GM19351 (cell line): ENCODE measurements around the gene GPR157.
A peak's percentile ranks its signal among the peaks of the same experiment; 100 is the strongest.
"Not testable (repeated sequence)": the region's sequence is repeated elsewhere in the genome, so short reads cannot be mapped to it uniquely, and the experiment has no call there.

Experiments
- ATAC-seq: cut with Tn5 transposase; IDR thresholded peaks from one replicate; pipeline ENCODE4 v1.9.1; 2021; ENCODE audit warnings: mild to moderate bottlenecking, moderate library complexity; ENCODE audit not compliant: unreplicated experiment

Gene GPR157

DNA sequence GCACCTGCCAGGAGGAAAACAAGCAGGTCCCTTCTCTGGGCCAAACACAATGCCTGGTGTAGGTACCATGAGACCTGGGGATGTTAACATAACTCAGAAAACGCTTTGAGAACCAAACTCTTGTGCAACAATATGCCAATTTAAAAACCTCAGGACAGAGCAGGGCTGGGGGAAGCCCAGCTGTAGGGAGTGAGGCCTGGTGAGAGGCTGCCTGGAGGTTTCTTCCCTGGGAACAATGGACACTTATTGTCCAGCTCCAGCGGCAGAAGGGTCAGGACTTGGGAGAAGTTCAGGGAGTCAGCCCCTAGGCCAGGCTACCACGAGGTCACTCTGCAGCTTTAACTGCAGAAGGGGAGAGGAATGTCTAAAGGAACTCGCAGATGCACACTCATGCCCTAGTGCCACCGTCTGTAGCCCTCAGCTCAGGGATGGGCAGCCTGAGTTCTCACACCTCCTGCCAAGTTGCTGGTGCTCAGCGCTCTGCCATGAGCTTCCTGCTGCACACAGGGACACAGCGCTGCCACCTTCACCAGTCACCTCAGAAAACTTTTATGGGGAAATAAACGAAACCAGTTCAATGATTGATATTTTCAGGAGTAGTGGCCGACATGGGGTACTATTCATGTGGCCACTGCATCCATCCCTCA lies 8.5 kb downstream of the GPR157 start:
- ATAC-seq, result no peak

DNA sequence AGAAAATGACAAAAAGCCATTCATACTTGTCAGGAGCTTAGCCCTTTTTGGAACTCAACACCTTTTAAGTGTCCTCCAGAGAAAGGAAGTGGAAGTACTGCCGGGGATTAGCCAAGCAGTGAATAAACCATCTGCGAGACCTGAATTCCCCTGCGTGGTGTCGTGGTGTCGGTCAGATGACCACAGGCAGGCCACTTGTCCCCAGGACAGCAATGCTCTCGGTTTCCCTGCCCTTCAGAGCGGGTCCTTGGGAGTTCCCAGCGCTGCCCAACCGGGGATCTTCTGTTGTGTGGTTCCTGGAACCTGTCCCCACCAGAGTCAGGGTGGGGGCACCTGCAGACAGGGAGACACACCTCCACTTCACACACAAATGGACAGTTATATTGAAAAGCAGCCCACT lies 9.2 kb downstream of the GPR157 start:
- no peak for ATAC-seq

- no peak for ATAC-seq
Measured at GRCh38 chr1:9118186-9118585, 10.7 kb downstream of the GPR157 start.

DNA sequence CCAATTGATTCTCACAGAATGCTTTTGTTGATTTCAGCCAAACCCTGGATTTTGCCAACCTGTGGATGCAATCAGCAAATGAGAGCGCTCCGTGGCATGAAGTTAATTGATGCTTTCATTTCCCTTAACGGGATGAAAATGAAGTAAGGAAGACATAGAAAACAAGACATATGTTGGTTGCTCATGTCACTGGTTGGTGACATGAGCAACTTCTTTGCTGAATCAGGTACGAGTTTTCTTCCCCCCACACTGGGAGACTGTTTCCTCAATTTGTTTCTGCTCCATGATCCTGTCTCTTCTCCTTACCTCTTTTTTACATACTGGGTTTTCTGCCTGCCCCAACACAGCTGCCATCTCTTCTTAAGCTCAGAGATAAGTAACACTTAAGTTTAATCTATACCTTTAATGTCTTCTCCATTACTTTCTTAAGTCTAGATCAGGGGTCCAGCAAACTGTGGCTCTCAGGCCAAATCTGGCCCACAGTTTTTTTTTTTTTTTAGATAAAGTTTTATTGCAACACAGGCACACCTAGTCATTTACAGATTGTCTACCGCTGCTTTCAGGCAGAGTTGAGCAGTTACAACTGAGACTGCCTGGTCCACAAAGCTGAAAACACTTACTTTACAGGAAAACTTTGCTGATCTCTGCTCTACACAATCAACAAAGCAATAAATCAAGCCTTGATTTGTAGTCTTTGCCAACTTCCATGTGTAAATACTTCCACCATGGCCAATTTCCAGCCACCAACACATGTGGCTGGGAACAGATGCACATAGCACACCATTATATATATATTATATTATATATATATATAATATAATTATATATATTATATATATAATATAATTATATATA lies 13.3 kb downstream of the GPR157 start:
- no peak for ATAC-seq

DNA sequence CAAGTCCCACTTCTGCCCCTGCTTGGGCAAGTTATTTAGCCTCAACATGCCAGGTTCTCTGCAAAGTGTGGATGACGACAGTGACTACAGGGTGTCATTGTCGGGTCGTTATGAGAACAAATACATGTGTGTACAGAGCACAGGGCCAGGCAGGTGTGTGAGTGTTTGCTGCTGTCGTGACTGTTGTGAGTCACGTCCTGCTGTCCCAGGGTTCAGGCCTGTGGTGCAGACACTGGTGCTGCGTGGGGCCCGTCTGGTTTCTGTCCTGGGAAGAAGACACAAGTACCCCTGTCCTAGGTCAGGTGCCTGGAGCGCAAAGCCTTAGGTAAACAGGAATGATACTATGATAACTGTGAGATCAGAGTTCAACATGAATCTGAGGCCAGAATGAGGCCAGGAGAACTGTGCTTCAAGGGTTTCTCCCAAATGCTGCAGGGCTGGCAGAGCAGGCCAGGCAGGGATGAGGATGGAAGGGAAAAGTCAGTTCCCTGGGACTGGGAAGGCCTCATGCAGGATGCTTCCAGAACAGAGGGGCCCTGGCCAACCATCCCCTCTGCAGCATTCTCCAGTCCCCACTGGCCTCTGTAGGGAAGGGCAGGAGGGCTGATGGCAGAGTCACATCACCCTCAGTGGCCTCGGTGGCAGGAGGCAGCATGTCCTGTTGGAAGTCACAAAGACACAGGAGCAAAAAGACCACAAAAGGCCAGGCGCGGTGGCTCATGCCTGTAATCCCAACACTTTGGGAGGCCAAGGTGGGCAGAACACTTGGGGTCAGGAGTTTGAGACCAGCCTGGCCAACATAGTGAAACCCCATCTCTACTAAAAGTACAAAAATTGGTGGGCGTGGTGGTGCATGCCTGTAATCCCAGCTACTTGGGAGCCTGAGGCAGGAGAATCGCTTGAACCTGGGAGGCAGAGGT lies 15.7 kb downstream of the GPR157 start:
- ATAC-seq, result no peak

- ATAC-seq, result no peak
Measured at GRCh38 chr1:9111957-9112356, 16.9 kb downstream of the GPR157 start.

- ATAC-seq, result no peak
Measured at GRCh38 chr1:9111357-9111691, 17.6 kb downstream of the GPR157 start.

- no peak for ATAC-seq
Measured at GRCh38 chr1:9110669-9111356, 18.1 kb downstream of the GPR157 start.

DNA sequence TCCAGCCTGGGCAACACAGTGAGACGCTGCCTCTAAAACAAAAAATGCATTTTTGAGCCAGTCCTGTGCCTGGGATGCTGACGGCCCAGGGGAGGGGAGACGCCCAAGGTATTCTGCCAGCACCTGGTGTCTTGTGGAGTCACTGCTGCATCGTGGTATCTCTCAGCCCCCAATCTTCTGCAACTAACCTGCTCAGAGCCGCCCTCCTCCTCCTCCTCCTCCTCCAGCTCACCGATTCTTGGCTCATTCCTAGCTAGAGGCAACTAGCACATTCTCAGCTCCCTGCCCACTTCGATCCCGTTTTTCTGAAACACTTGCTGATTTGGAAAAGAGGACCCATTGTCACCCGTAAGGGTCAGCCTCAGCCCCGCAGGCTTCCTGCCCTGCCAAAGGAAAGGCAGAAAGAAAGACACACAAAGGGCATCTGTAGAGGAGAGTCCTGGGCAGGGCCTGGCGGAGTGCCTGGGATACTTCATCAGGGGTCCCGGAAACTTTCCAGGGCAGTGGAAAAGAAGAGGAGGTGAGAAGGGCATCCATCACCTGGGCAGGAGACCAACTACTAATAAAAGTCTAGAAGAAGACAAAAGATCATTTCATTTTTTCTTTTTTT lies 20.7 kb downstream of the GPR157 start:
- no peak for ATAC-seq

- no peak for ATAC-seq
Measured at GRCh38 chr1:9107136-9107535, 21.8 kb downstream of the GPR157 start.

DNA sequence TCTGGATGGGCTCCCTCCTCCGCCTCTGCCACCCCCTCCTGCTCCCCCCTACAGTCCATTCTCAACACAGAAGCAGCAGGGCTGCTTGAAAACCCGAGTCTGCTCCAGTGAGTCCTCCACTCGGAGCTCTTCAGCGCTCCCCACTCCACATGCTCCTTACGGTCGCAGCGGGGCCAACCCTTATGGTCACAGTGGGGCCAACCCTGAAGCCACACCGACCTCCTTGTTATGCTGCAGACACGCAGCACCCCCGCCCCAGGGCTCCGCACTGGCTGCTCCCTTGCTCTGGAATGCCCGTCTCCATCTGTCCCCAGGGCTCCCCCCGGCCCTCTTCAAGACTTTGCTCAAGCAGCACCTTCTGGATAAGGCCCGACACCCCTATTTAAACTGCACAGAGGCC lies 22.6 kb downstream of the GPR157 start:
- no peak for ATAC-seq

- no peak for ATAC-seq
Measured at GRCh38 chr1:9105336-9105867, 23.5 kb downstream of the GPR157 start.

DNA sequence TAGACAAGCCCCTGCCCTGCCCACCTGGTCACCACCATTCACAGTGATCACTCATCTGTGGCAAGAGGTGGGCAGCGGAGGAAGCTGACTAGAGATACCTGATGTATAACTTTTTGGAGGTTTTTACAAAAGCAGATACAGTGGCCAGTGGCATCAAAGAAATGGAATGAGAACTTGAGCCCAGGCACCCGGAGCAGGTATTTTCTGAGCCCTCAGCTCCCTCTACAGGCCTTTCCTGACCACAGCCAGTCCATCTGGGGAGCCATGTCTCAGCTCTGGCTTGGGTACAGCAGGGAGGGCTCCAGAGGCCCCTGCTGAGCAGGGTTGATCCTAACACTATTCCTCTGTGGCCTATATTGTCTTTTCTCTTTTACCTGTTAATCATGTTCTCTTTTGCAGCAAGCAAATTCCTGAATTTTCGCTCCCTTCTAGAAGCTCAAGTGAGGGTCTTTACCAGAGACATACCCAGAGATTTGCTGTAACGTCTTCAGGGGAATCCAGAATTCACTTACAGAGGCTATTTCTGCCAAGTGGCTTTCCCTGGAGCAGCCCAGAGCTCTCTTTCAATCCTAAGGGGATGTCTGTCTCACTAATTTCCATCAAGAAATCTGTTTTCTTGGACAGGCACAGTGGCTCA lies 27.3 kb downstream of the GPR157 start:
- ATAC-seq, result peak; percentile 42

DNA sequence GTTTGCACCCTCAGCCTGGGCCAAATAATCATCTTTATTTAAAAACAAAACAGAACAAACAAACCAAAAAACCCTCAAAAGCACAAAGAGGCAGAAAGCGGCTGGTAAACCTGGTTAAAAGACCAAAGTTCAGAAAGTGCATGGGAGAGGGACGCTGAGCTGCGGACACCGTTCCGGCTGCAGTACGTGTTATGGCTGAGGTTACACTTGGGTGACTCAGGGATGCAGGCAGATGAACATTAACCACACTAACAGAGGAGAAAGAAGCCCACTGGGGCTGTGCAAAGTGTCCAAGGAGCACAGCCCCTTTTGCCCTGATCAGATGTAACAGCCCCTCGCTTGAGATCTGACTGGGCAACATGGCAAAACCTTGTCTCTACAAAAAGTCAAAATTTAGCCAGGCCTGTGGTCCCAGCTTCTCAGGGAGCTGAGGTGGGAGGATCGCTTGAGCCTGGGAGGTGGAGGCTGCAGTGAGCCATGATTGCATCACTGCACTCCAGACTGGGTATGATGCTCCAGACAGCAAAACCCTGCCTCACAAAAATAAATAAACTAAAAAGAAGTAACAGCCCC lies 28.3 kb downstream of the GPR157 start:
- ATAC-seq, result no peak

DNA sequence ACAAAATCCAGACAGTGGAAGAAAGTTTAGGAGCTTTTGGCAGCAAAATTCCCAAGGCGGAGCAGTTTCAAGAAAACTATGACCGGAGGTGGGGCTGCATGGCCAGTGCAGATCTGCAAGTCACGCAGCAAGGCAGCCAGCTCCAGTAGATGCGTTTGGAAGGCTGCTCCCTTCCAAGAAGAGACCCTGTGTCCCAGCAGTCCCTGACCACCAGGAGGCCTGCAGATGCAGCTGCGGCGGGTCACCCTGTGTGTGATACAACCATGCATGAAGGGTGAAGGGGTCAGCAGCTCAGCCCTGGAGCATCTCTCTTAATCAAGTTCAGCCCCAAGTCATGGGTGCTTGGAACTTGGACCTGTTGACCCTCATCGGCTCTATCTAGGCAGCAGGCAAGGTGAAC lies 29.3 kb downstream of the GPR157 start:
- no peak for ATAC-seq

DNA sequence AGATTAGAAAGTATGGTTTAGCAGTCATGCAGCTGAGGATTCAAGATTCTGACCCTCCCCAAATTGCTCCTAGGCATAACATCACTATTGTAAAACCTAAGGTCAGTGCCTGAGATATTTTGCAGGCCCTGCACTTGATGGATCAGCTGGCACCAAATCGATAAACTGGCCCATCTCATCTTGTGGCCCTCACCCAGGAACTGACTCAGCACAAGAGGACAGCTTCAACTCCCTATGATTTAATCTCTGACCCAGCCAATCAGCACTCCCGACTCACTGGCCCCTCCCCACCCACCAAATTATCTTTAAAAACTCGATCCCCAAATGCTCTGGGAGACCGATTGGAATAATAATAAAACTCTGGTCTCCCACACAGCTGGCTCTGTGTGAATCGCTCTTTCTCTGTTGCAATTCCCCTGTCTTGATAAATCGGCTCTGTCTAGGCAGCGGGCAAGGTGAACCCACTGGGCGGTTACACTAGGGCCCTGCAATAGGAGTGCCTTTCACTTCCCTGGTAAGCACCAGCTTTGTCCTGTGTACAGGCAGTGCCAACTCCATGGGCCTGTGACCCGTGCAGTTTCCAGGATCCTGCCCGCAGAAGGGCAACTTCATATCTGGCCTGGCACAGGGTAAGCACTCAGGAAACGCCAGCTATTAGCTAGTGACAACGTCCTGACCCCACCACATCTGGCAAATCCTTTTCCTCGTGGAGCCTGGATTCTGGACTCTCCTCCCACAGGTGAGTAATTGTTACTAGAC lies 30.8 kb downstream of the GPR157 start:
- no peak for ATAC-seq

DNA sequence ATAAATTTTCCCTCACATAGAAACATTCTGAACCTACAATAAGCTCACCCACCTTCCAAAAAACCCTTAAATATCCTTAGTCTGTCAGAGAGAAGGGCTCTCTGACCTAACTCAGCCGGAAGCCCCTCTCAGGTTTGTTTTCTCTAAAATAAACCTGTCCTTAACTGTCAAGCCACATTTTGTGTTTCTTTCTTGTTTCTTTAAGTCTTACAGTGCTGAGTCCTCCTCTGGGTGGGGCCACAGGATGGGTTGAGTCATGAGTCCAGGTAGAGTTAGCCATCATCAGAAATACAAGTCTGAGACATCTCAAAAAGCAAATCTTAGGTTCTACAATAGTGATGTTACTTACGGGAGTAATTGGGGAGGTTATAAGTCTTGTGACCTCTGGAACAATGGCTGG lies 33.1 kb downstream of the GPR157 start:
- ATAC-seq, result no peak

- not testable (repeated sequence) for ATAC-seq
Measured at GRCh38 chr1:9093996-9094595, 34.8 kb downstream of the GPR157 start.
